Head of caudate nucleus (tissue), 42 donors: ENCODE measurements around the gene CCL21.

Experiments used
- DNase-seq, 42 donors: peaks; one replicate each; pipeline versions ENCODE4 v3.0.0 to v3.0.0-alpha.2; 2020 to 2021; ENCODE audit warnings: mixed read lengths in 7 of 42
- intact Hi-C: fragments of 100-400 bp; cut with DNase I; formaldehyde crosslinking; loops from one replicate; pipeline ENCODE4 v1.15.0; 2022

The CCL21 gene

GRCh38 chr9:34714007-34714406 is 4.1 kb upstream of the CCL21 start:
- intact Hi-C loops, result no loop called here
- no peak for DNase-seq

GRCh38 chr9:34712140-34712539 is 2.2 kb upstream of the CCL21 start:
- DNase-seq, result no peak
- intact Hi-C loops, result no loop called here

GRCh38 chr9:34709196-34709978 is 549 bp downstream of the CCL21 start:
- intact Hi-C loops, result no loop called here
- DNase-seq, result no peak

- DNase-seq, result no peak
- intact Hi-C loops, result no loop called here
These were observed 2.8 kb downstream of the CCL21 start for GRCh38 chr9:34707130-34707529.

- intact Hi-C loops, result loop anchor here (5.0 kb wide), 1 partner anchor 40 kb away; the partner anchor contains the start of gene CCL27
- DNase-seq, result peak; percentile 76 to 94 (median 89)
These were observed 7.9 kb downstream of the CCL21 start for GRCh38 chr9:34701769-34702736.

- intact Hi-C loops, result loop anchor here (5.0 kb wide), 1 partner anchor 39 kb away; the partner anchor contains the start of gene CCL27
- peak; percentile 47 to 88 (median 80) for DNase-seq
These were observed 8.7 kb downstream of the CCL21 start for GRCh38 chr9:34701023-34701768.

- intact Hi-C loops, result no loop called here
- no peak for DNase-seq
These were observed 15.1 kb downstream of the CCL21 start for GRCh38 chr9:34694811-34695210.

- DNase-seq, result no peak
- intact Hi-C loops, result no loop called here
These were observed 16.4 kb downstream of the CCL21 start for GRCh38 chr9:34693560-34693959.

- intact Hi-C loops, result no loop called here
- no peak for DNase-seq
These were observed 18.0 kb downstream of the CCL21 start for GRCh38 chr9:34691936-34692315.

- no peak for DNase-seq
- intact Hi-C loops, result no loop called here
These were observed 18.7 kb downstream of the CCL21 start, which contains the start of gene CCL19 for GRCh38 chr9:34690983-34691935. Gene CCL19, minus strand, starts transcription at chr9:34691276. Its CDS starts 137 bp downstream, at chr9:34691139.

- intact Hi-C loops, result no loop called here
- DNase-seq, result no peak
These were observed 20.4 kb downstream of the CCL21 start for GRCh38 chr9:34689512-34689911.

- DNase-seq, result no peak
- intact Hi-C loops, result no loop called here
These were observed 20.8 kb downstream of the CCL21 start for GRCh38 chr9:34689116-34689470.

GRCh38 chr9:34688329-34689115 is 21.4 kb downstream of the CCL21 start:
- DNase-seq, result no peak
- intact Hi-C loops, result no loop called here

- intact Hi-C loops, result no loop called here
These were observed 22.5 kb downstream of the CCL21 start for GRCh38 chr9:34687276-34688030.

GRCh38 chr9:34686732-34687131 is 23.2 kb downstream of the CCL21 start:
- intact Hi-C loops, result no loop called here
- DNase-seq, result no peak

More at GRCh38 chr9:34687276-34688030, 22.5 kb downstream of the CCL21 start:
- no peak for DNase-seq

GRCh38 chr9:34686231-34686630 is 23.7 kb downstream of the CCL21 start:
- intact Hi-C loops, result no loop called here
- no peak for DNase-seq

- intact Hi-C loops, result no loop called here
- no peak for DNase-seq
These were observed 24.3 kb downstream of the CCL21 start for GRCh38 chr9:34685591-34685990.
